HG03439 (cell line): ENCODE measurements around the gene BTNL2.
"Not testable (repeated sequence)": the region's sequence is repeated elsewhere in the genome, so short reads cannot be mapped to it uniquely, and the experiment has no call there.

Source experiments
- ATAC-seq: cut with Tn5 transposase; IDR thresholded peaks from one replicate; pipeline ENCODE4 v1.9.1; 2021; ENCODE audit warnings: mild to moderate bottlenecking, moderate library complexity; ENCODE audit not compliant: unreplicated experiment

Gene BTNL2

DNA sequence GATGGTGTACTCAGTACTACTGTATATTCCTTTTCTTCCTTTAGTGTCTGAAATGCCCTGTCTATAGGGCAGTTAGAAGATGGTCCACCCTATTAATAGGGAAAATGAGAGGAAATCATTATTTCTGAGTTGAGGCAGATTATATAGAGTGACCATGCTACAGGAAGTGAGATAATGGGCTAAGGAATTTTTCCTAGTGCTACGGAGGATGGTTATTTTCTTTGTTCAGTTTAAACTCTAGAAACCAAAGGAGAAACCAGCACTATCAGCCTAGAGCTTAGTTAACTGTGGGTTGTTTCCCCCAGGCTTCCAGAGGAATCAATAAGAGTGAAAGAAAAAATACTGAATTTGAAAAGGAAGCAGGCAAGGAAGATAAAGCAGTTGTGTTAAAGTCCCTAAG, 35.8 kb downstream of the BTNL2 start:
- ATAC-seq: no peak

DNA sequence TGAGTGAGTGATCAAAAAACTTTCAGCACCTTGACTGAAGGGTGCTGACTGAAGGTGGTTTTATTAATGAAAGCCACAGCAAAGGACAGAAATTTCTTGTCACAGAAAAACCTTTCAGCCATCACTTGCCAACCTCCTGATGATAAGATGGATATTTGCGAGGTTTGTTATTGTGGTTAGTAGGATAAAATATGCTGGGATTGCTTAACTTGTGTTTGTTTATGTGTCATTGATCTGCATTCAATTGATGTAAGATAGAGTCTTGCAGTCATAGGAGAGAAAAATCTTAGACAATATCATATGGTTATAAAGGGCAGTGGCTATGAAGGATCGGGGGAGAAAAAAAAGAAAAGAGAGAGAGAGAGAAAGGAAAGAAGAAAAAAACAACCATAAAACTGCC, 36.5 kb downstream of the BTNL2 start:
- no peak for ATAC-seq

GRCh38 chr6:32369660-32370059, 37.3 kb downstream of the BTNL2 start:
- ATAC-seq: no peak

- ATAC-seq: no peak
Measured at GRCh38 chr6:32367644-32368043, 39.3 kb downstream of the BTNL2 start.

- ATAC-seq: not testable (repeated sequence)
Measured at GRCh38 chr6:32359225-32359624, 47.8 kb downstream of the BTNL2 start.

GRCh38 chr6:32358548-32358947, 48.4 kb downstream of the BTNL2 start:
- not testable (repeated sequence) for ATAC-seq

- no peak for ATAC-seq
Measured at GRCh38 chr6:32355018-32355417, 52.0 kb downstream of the BTNL2 start.

GRCh38 chr6:32353348-32353747, 53.6 kb downstream of the BTNL2 start:
- ATAC-seq: no peak
